NK-92 (cell line): ENCODE measurements around the gene CIDEB.

Experiments
- DNase-seq: peaks from one replicate; lab custom pipeline; 2025; ENCODE audit not compliant: unreplicated experiment; lab: John Stamatoyannopoulos, UW

The CIDEB gene

DNA sequence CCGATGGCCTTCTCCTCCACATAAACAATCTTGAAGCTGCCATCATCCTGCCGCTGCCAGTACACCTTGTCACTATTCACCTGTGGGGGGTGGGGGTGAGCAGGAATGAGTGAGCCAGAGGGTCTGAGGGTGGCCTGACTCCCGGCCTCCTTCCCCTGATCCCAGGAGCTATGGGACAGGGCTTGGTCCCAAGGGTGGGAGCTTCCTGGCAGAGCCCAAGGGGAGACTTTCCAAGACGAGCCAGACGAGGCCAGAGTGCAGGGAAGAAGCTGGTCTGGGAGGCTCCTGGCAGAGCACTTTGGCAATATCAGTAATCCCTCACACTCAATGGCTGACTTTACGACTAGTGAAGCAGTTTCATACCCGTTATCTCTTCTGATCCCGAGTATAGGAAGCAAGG is 52.3 kb downstream of the CIDEB start:
- no peak for DNase-seq
